Right kidney (tissue), 9 donors: Measurements from ENCODE around the gene ANKRD49.

Experiments
- DNase-seq: peaks from one replicate; pipeline ENCODE4 v3.0.0-alpha.2; 2016
- long read RNA-seq, 8 donors: transcript quantifications; one replicate each; lab custom pipeline, GENCODE V29; 2026

ANKRD49 gene
- long read RNA-seq, donor 1, transcript ANKRD49-208 (2 exons, 3,002 nt) = major isoform, 16 of 21 reads
- long read RNA-seq, donor 1, partial matches to known transcripts = 0 of 21 reads
- long read RNA-seq, donor 1, other reads (novel, unspliced or antisense) = 0 of 21 reads
- long read RNA-seq, donor 2, partial matches to known transcripts = 0 of 7 reads
- long read RNA-seq, donor 2, other reads (novel, unspliced or antisense) = 0 of 7 reads
- long read RNA-seq, donor 3, transcript ANKRD49-208 (2 exons, 3,002 nt) = major isoform, 5 of 10 reads
- long read RNA-seq, donor 3, partial matches to known transcripts = 0 of 10 reads
- long read RNA-seq, donor 3, other reads (novel, unspliced or antisense) = 0 of 10 reads
- long read RNA-seq, donor 4, transcript ANKRD49-208 (2 exons, 3,002 nt) = major isoform, 9 of 14 reads
- long read RNA-seq, donor 4, partial matches to known transcripts = 0 of 14 reads
- long read RNA-seq, donor 4, other reads (novel, unspliced or antisense) = 0 of 14 reads
- long read RNA-seq, donor 5, partial matches to known transcripts = 0 of 8 reads
- long read RNA-seq, donor 5, other reads (novel, unspliced or antisense) = 0 of 8 reads
- long read RNA-seq, donor 6, transcript ANKRD49-208 (2 exons, 3,002 nt) = major isoform, 5 of 9 reads
- long read RNA-seq, donor 6, partial matches to known transcripts = 0 of 9 reads
- long read RNA-seq, donor 6, other reads (novel, unspliced or antisense) = 0 of 9 reads
- long read RNA-seq, donor 7, transcript ANKRD49-208 (2 exons, 3,002 nt) = major isoform, 7 of 13 reads
- long read RNA-seq, donor 7, partial matches to known transcripts = 0 of 13 reads
- long read RNA-seq, donor 7, other reads (novel, unspliced or antisense) = 0 of 13 reads
- long read RNA-seq, donor 8, transcript ANKRD49-208 (2 exons, 3,002 nt) = major isoform, 6 of 10 reads
- long read RNA-seq, donor 8, partial matches to known transcripts = 0 of 10 reads
- long read RNA-seq, donor 8, other reads (novel, unspliced or antisense) = 0 of 10 reads

- DNase-seq = peak; percentile 92
Observed at GRCh38 chr11:94493281-94494125, at the start of gene ANKRD49, which contains the start of gene MRE11. Gene ANKRD49, plus strand, starts transcription at chr11:94493984. Its CDS starts 2,710 bp downstream, at chr11:94496694. Gene MRE11, minus strand, starts transcription at chr11:94493844. Its CDS starts 1,043 bp downstream, at chr11:94492801.

- DNase-seq = no peak
Observed at GRCh38 chr11:94445641-94446040, 48.1 kb upstream of the ANKRD49 start.

GRCh38 chr11:94447149-94447548 lies 46.6 kb upstream of the ANKRD49 start:
- no peak for DNase-seq

GRCh38 chr11:94449029-94449428 lies 44.8 kb upstream of the ANKRD49 start:
- no peak for DNase-seq

- DNase-seq = no peak
Observed at GRCh38 chr11:94449437-94449836, 44.3 kb upstream of the ANKRD49 start.

- DNase-seq = no peak
Observed at GRCh38 chr11:94450048-94450447, 43.7 kb upstream of the ANKRD49 start.

- DNase-seq = no peak
Observed at GRCh38 chr11:94452988-94453387, 40.8 kb upstream of the ANKRD49 start.

- DNase-seq = no peak
Observed at GRCh38 chr11:94454301-94454700, 39.5 kb upstream of the ANKRD49 start.

GRCh38 chr11:94455861-94456260 lies 37.9 kb upstream of the ANKRD49 start:
- no peak for DNase-seq

- no peak for DNase-seq
Observed at GRCh38 chr11:94457118-94458029, 36.4 kb upstream of the ANKRD49 start.

- DNase-seq = no peak
Observed at GRCh38 chr11:94459576-94459975, 34.2 kb upstream of the ANKRD49 start.

- DNase-seq = no peak
Observed at GRCh38 chr11:94469416-94469815, 24.4 kb upstream of the ANKRD49 start.

- DNase-seq = no peak
Observed at GRCh38 chr11:94472916-94473799, 20.6 kb upstream of the ANKRD49 start.

GRCh38 chr11:94477624-94478023 lies 16.2 kb upstream of the ANKRD49 start:
- no peak for DNase-seq

- DNase-seq = no peak
Observed at GRCh38 chr11:94481342-94481741, 12.4 kb upstream of the ANKRD49 start.

GRCh38 chr11:94486068-94486467 lies 7.7 kb upstream of the ANKRD49 start:
- DNase-seq = no peak

GRCh38 chr11:94494126-94494680 lies 419 bp downstream of the ANKRD49 start:
- DNase-seq = no peak

GRCh38 chr11:94500181-94500580 lies 6.4 kb downstream of the ANKRD49 start:
- DNase-seq = no peak

GRCh38 chr11:94501522-94501921 lies 7.7 kb downstream of the ANKRD49 start:
- no peak for DNase-seq
